K562 (cell line): ENCODE results near the gene ACP4. TPM values are rescaled to one million over a fixed set of nuclear protein-coding genes. Genes with fewer than 3 reads are reported as not detected.

Experiments
- BHLHE40 ChIP-seq: IDR thresholded peaks from 2 replicates; pipeline ENCODE4 v1.6.1; 2011; ENCODE audit warnings: low read length, improper control_type of control experiment
- CCNT2 ChIP-seq: IDR thresholded peaks from 2 replicates; pipeline ENCODE4 v1.6.1; 2011; ENCODE audit warnings: borderline replicate concordance, low read depth, mild to moderate bottlenecking, moderate library complexity, mixed read lengths, low read length; ENCODE audit not compliant: insufficient read length; ENCODE audit errors: extremely low read depth
- CHAMP1 ChIP-seq: fragments of 450-650 bp; IDR thresholded peaks from 2 replicates; pipeline ENCODE4 v1.6.1; 2016; ENCODE audit warnings: mild to moderate bottlenecking
- CREBBP ChIP-seq: IDR thresholded peaks from one replicate; pipeline ENCODE4 v1.6.1; 2012; ENCODE audit warnings: low read depth, mild to moderate bottlenecking, control low read depth, inconsistent platforms, low read length
- E2F5 ChIP-seq: sonication (generic); formaldehyde crosslinking; IDR thresholded peaks from 2 replicates; pipeline ENCODE4 v1.8.0; 2022; ENCODE audit warnings: mild to moderate bottlenecking, missing genetic modification reagents
- FIP1L1 ChIP-seq: fragments of 200-400 bp; formaldehyde crosslinking; IDR thresholded peaks from 2 replicates; pipeline ENCODE4 v1.6.1; 2018; ENCODE audit warnings: mild to moderate bottlenecking, low read depth, low read length; ENCODE audit not compliant: poor library complexity, severe bottlenecking
- GTF2E2 ChIP-seq: fragments of 200-800 bp; sonication (Bioruptor generic); IDR thresholded peaks from 2 replicates; pipeline ENCODE4 v1.6.1; 2016; ENCODE audit warnings: missing genetic modification characterization, missing compliant biosample characterization
- KAT7 ChIP-seq: sonication (generic); formaldehyde crosslinking; IDR thresholded peaks from 2 replicates; pipeline ENCODE4 v1.8.0; 2022; ENCODE audit warnings: missing genetic modification reagents, mild to moderate bottlenecking, borderline replicate concordance
- MAFK ChIP-seq: IDR thresholded peaks from 2 replicates; pipeline ENCODE4 v1.6.1; 2011; ENCODE audit warnings: low read length, improper control_type of control experiment
- MCM7 ChIP-seq, 2 experiments: fragments of 450-650 bp; IDR thresholded peaks; 2 replicates each; pipeline ENCODE4 v1.6.1; 2016 to 2018
- MLLT1 ChIP-seq, 2 experiments: fragments of 450-650 bp; IDR thresholded peaks; 2 replicates each; pipeline ENCODE4 v1.6.1; 2016
- NFATC3 ChIP-seq: fragments of 450-650 bp; IDR thresholded peaks from 2 replicates; pipeline ENCODE4 v1.6.1; 2017; ENCODE audit warnings: mild to moderate bottlenecking
- PHB ChIP-seq: fragments of 250-450 bp; sonication (Bioruptor Pico); IDR thresholded peaks from 2 replicates; pipeline ENCODE4 v1.5.0; 2021
- PHF21A ChIP-seq: fragments of 450-650 bp; IDR thresholded peaks from 2 replicates; pipeline ENCODE4 v1.6.1; 2017; ENCODE audit warnings: low read depth, borderline replicate concordance
- SIN3A ChIP-seq, 2 experiments: fragments of 150-350 bp in 1 of 2; IDR thresholded peaks; 2 replicates each; pipeline ENCODE4 v1.6.1; 2011 to 2016; ENCODE audit warnings: borderline replicate concordance in 2 of 2, low read depth in 2 of 2, low read length in 2 of 2, mild to moderate bottlenecking in 2 of 2, moderate library complexity in 2 of 2; ENCODE audit not compliant: control insufficient read depth in 1 of 2
- SIRT6 ChIP-seq: IDR thresholded peaks from one replicate; pipeline ENCODE4 v1.6.1; 2012; ENCODE audit warnings: low read depth, mild to moderate bottlenecking, control low read depth, inconsistent platforms, low read length, moderate library complexity
- SRF ChIP-seq, 2 experiments: fragments of 250-450, 450-650 bp in 1 of 2; sonication (Bioruptor Pico) in 1 of 2; sonication (generic) in 1 of 2; formaldehyde crosslinking; IDR thresholded peaks; 2 replicates each; pipeline versions ENCODE4 v1.5.0 to v1.5.1; 2020 to 2022; ENCODE audit warnings: mild to moderate bottlenecking in 1 of 2, missing genetic modification reagents in 1 of 2
- TAF9B ChIP-seq: fragments of 450-650 bp; IDR thresholded peaks from 2 replicates; pipeline ENCODE4 v1.6.1; 2018; ENCODE audit warnings: mild to moderate bottlenecking; ENCODE audit not compliant: partially characterized antibody
- TBL1XR1 ChIP-seq, 2 experiments: IDR thresholded peaks; 2 replicates each; pipeline ENCODE4 v1.6.1; 2012; ENCODE audit warnings: improper control_type of control experiment in 2 of 2, low read length in 2 of 2, mild to moderate bottlenecking in 1 of 2
- THRAP3 ChIP-seq: fragments of 450-650 bp; IDR thresholded peaks from 2 replicates; pipeline ENCODE4 v1.6.1; 2016; ENCODE audit warnings: mild to moderate bottlenecking, inconsistent platforms, borderline replicate concordance
- ZNF121 ChIP-seq: sonication (generic); formaldehyde crosslinking; conservative IDR thresholded peaks from 2 replicates; pipeline ENCODE4 v1.8.0; 2022; ENCODE audit warnings: missing genetic modification reagents
- ZNF124 ChIP-seq: sonication (generic); formaldehyde crosslinking; IDR thresholded peaks from 2 replicates; pipeline ENCODE4 v1.8.1; 2022; ENCODE audit warnings: missing genetic modification reagents
- ZNF174 ChIP-seq: fragments of 250-450 bp; sonication (Bioruptor Pico); IDR thresholded peaks from 2 replicates; pipeline ENCODE4 v1.4.0; 2020; ENCODE audit warnings: mild to moderate bottlenecking
- ZNF668 ChIP-seq: fragments of 250-450 bp; sonication (Bioruptor Pico); IDR thresholded peaks from 2 replicates; pipeline ENCODE4 v1.8.0; 2022; ENCODE audit warnings: mild to moderate bottlenecking, inconsistent platforms
- polyA plus RNA-seq, 8 experiments: library from polyadenylated mRNA; depleted of rRNA in 4 of 8; stranded (reverse) in 5 of 8; unstranded in 3 of 8; fragments of >200 nt; fragmentation: Nextera tagmentation in 2 of 8; fragmentation: Illumina TruSeq in 1 of 8; extraction: Ambion mirVana in 2 of 8; extraction: Trizol in 1 of 8; gene quantifications; 2 replicates each; pipeline versions ENCODE4 v1.2.1 to v1.2.3, GENCODE V29; 2011 to 2014; ENCODE audit warnings: inconsistent platforms in 1 of 8, missing spikeins in 1 of 8
- total RNA-seq, 7 experiments: library from RNA; depleted of rRNA in 6 of 7; stranded (reverse); fragments of >200 nt in 6 of 7; fragmentation: Illumina TruSeq in 2 of 7; extraction: Trizol in 2 of 7; gene quantifications; 2 replicates each; pipeline versions ENCODE4 v1.2.1 to v1.2.3, GENCODE V29; 2011 to 2021; ENCODE audit warnings: low replicate concordance in 1 of 7

ACP4 gene
- total and polyA plus RNA-seq, 9 of the 15 experiments (the other 6 are each of a cell fraction or from before 2014, with no cell fraction given) = not detected

GRCh38 chr19:50804420-50805272, 14.4 kb downstream of the ACP4 start (continued):
- peak; percentile 47; the same call in 1 of the 2 replicates for TF ChIP-seq CHAMP1
- 0 out of 4 replicates have a peak, but pooled peaks of 1 of the 2 experiments have one; percentile 43 for TF ChIP-seq TBL1XR1 (IDR thresholded peaks at IDR 0.05; ENCODE audit: low read length in 2 of 2)
- peak; percentile 72; the same call in 1 of the 2 replicates for TF ChIP-seq PHB (CRISPR knock-in tag)
- no peak for TF ChIP-seq THRAP3
- no peak for TF ChIP-seq E2F5
- TF ChIP-seq CCNT2 = peak; percentile 7
- peak; percentile 81 to 96 for TF ChIP-seq SIN3A (IDR thresholded peaks at IDR 0.05; ENCODE audit: borderline replicate concordance in 2 of 2, control insufficient read depth in 1 of 2, low read depth in 2 of 2, low read length in 2 of 2)
- no peak for TF ChIP-seq ZNF124 (CRISPR knock-in tag)
- TF ChIP-seq SRF (CRISPR knock-in tag; IDR thresholded peaks at IDR 0.05) = peak in 1 of 2 experiments; percentile 67; a peak in 1 of 4 replicates
- TF ChIP-seq SIRT6 = no peak
- TF ChIP-seq BHLHE40 = peak; percentile 10
- no peak for TF ChIP-seq ZNF174 (CRISPR knock-in tag)
- no peak for TF ChIP-seq ZNF121 (CRISPR knock-in tag)
- TF ChIP-seq CREBBP = no peak
- peak; percentile 82 to 87; a peak in 2 of 4 replicates for TF ChIP-seq MLLT1 (IDR thresholded peaks at IDR 0.05)
- TF ChIP-seq GTF2E2 (tag) = peak; percentile 96; the same call in 1 of the 2 replicates
- peak; percentile 46; the same call in 1 of the 2 replicates for TF ChIP-seq KAT7 (CRISPR knock-in tag)
- TF ChIP-seq MAFK = no peak
- no peak for TF ChIP-seq ZNF668
- TF ChIP-seq FIP1L1 = peak; percentile 22
- no peak for TF ChIP-seq NFATC3
- no peak for TF ChIP-seq MCM7 (IDR thresholded peaks at IDR 0.05)
- TF ChIP-seq TAF9B = peak; percentile 95
- TF ChIP-seq PHF21A = no peak
